HepG2 (cell line): ENCODE measurements around the gene TLE2. TPM values are rescaled to one million over a fixed set of nuclear protein-coding genes. Genes with fewer than 3 reads are reported as not detected.

Source experiments
- ATF2 ChIP-seq: sonication (generic); formaldehyde crosslinking; IDR thresholded peaks from 2 replicates; pipeline ENCODE4 v1.4.0; 2020; ENCODE audit warnings: missing genetic modification reagents
- GABPA ChIP-seq, 2 experiments: IDR thresholded peaks; 2 replicates each; pipeline ENCODE4 v1.6.1; 2011 to 2016; ENCODE audit warnings: low read depth in 2 of 2, low read length in 1 of 2, missing biosample characterization in 1 of 2, missing genetic modification characterization in 1 of 2
- MLX ChIP-seq: IDR thresholded peaks from 2 replicates; pipeline ENCODE4 v1.6.1; 2016
- MLXIP ChIP-seq: sonication (generic); formaldehyde crosslinking; IDR thresholded peaks from 2 replicates; pipeline ENCODE4 v1.9.0; 2021; ENCODE audit warnings: missing genetic modification reagents, borderline replicate concordance
- MYC ChIP-seq: sonication (generic); formaldehyde crosslinking; IDR thresholded peaks from 2 replicates; pipeline ENCODE4 v1.9.0; 2021; ENCODE audit warnings: missing genetic modification reagents, borderline replicate concordance
- NR2F6 ChIP-seq, 2 experiments: IDR thresholded peaks; 2 replicates each; pipeline ENCODE4 v1.6.1; 2016; ENCODE audit warnings: antibody characterized with exemption in 1 of 2, mild to moderate bottlenecking in 1 of 2
- PCBP1 ChIP-seq: fragments of 200-400 bp; formaldehyde crosslinking; IDR thresholded peaks from 2 replicates; pipeline ENCODE4 v1.6.1; 2017; ENCODE audit warnings: mild to moderate bottlenecking, low read depth, low read length, borderline replicate concordance
- RBFOX2 ChIP-seq: fragments of 200-400 bp; formaldehyde crosslinking; IDR thresholded peaks from 2 replicates; pipeline ENCODE4 v1.6.1; 2017; ENCODE audit warnings: low read depth, mild to moderate bottlenecking, low read length
- RCOR2 ChIP-seq: IDR thresholded peaks from 2 replicates; pipeline ENCODE4 v1.6.1; 2016; ENCODE audit warnings: missing biosample characterization, missing genetic modification reagents
- SALL2 ChIP-seq: sonication (generic); formaldehyde crosslinking; IDR thresholded peaks from 2 replicates; pipeline ENCODE4 v1.8.1; 2023; ENCODE audit warnings: mild to moderate bottlenecking, missing genetic modification reagents, inconsistent platforms
- SNAPC2 ChIP-seq: sonication (generic); formaldehyde crosslinking; IDR thresholded peaks from 2 replicates; pipeline ENCODE4 v1.8.1; 2022; ENCODE audit warnings: mild to moderate bottlenecking, missing genetic modification reagents
- YY1 ChIP-seq: IDR thresholded peaks from 2 replicates; pipeline ENCODE4 v1.6.1; 2011; ENCODE audit warnings: low read length, low read depth, moderate library complexity, mild to moderate bottlenecking; ENCODE audit not compliant: insufficient read depth, insufficient replicate concordance
- ZBTB14 ChIP-seq: sonication (generic); formaldehyde crosslinking; IDR thresholded peaks from 2 replicates; pipeline ENCODE4 v1.4.0; 2020; ENCODE audit warnings: missing genetic modification reagents
- ZNF687 ChIP-seq: sonication (generic); formaldehyde crosslinking; IDR thresholded peaks from 2 replicates; pipeline ENCODE4 v1.5.1; 2020; ENCODE audit warnings: mild to moderate bottlenecking, missing genetic modification reagents, moderate library complexity
- ZNF790 ChIP-seq: sonication (generic); formaldehyde crosslinking; IDR thresholded peaks from 2 replicates; pipeline ENCODE4 v1.8.0; 2022; ENCODE audit warnings: missing genetic modification reagents, mild to moderate bottlenecking, borderline replicate concordance
- polyA plus RNA-seq, 8 experiments: library from polyadenylated mRNA; depleted of rRNA in 3 of 8; stranded (reverse) in 7 of 8; unstranded in 1 of 8; fragments of >200 nt; fragmentation: Illumina TruSeq in 4 of 8; extraction: Trizol in 4 of 8; gene quantifications; 2 replicates each; pipeline versions ENCODE4 v1.2.1 to v1.2.3, GENCODE V29; 2011 to 2016; ENCODE audit warnings: low read depth in 4 of 8, missing spikeins in 1 of 8, mixed read lengths in 1 of 8; ENCODE audit not compliant: insufficient read depth in 1 of 8
- total RNA-seq, 5 experiments: library from RNA; depleted of rRNA; stranded (reverse); fragments of >200 nt; fragmentation: Illumina TruSeq; extraction: Trizol; gene quantifications; 2 replicates each; pipeline ENCODE4 v1.2.3, GENCODE V29; 2016; ENCODE audit warnings: low read depth in 1 of 5
- TF ChIP-seq, protein P1 (sequence below): IDR thresholded peaks from 2 replicates; pipeline ENCODE4 v1.6.1; 2012; ENCODE audit warnings: inconsistent platforms

TLE2 gene
- total and polyA plus RNA-seq, 2 of the 13 experiments (the other 11 are each of a cell fraction or from before 2014, with no cell fraction given) = 0.07 to 0.81 TPM

GRCh38 chr19:3062165-3063105 is 33.4 kb upstream of the TLE2 start, which contains the start of gene TLE5 (continued):
- TF ChIP-seq MLXIP (CRISPR knock-in tag) = peak; percentile 31; the same call in 1 of the 2 replicates
- 0 out of 2 replicates have a peak, but pooled peaks have one; percentile 38 for TF ChIP-seq SNAPC2
- TF ChIP-seq, protein P1, sequence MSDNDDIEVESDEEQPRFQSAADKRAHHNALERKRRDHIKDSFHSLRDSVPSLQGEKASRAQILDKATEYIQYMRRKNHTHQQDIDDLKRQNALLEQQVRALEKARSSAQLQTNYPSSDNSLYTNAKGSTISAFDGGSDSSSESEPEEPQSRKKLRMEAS = peak; percentile 62
- 0 out of 2 replicates have a peak, but pooled peaks have one; percentile 13 for TF ChIP-seq ATF2 (CRISPR knock-in tag)
- no peak for TF ChIP-seq PCBP1
- TF ChIP-seq YY1 = peak; percentile 83
- TF ChIP-seq SALL2 (CRISPR knock-in tag) = 0 out of 2 replicates have a peak, but pooled peaks have one; percentile 28
- TF ChIP-seq ZBTB14 (CRISPR knock-in tag) = peak; percentile 70
- no peak for TF ChIP-seq ZNF790
- TF ChIP-seq ZNF687 (CRISPR knock-in tag) = peak; percentile 77
- TF ChIP-seq MYC (CRISPR knock-in tag) = peak; percentile 42; the same call in 1 of the 2 replicates
- peak; percentile 53; the same call in 1 of the 2 replicates for TF ChIP-seq RBFOX2
- TF ChIP-seq NR2F6 (IDR thresholded peaks at IDR 0.05) = 0 out of 2 replicates have a peak, but pooled peaks have one; percentile 11
- TF ChIP-seq NR2F6 (CRISPR knock-in tag; IDR thresholded peaks at IDR 0.05) = no peak
- no peak for TF ChIP-seq GABPA (IDR thresholded peaks at IDR 0.05; ENCODE audit: low read depth, low read length)
- no peak for TF ChIP-seq GABPA (CRISPR knock-in tag; IDR thresholded peaks at IDR 0.05; ENCODE audit: low read depth)
- TF ChIP-seq RCOR2 (CRISPR knock-in tag) = 0 out of 2 replicates have a peak, but pooled peaks have one; percentile 15
- TF ChIP-seq MLX (CRISPR knock-in tag) = peak; percentile 90; the same call in 1 of the 2 replicates
